ENCODE data around the gene KCNK1.
"Not testable (repeated sequence)": the region's sequence is repeated elsewhere in the genome, so short reads cannot be mapped to it uniquely, and the experiment has no call there.

KCNK1 gene

DNA sequence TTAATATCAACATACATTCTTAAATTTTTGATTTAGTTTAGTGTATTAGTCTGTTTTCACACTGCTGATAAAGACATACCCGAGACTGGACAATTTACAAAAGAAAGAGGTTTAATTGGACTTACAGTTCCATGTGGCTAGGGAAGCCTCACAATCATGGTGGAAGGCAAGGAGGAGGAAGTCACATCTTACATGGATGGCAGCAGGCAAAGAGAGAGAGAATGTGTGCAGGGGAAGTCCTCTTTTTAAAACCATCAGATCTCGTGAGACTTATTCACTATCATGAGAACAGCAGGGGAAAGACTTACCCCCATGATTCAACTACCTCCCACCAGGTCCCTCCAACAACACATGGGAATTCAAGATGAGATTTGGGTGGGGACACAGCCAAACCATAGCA, 56.5 kb downstream of the KCNK1 start:
- DNase-seq: not testable (repeated sequence)

DNA sequence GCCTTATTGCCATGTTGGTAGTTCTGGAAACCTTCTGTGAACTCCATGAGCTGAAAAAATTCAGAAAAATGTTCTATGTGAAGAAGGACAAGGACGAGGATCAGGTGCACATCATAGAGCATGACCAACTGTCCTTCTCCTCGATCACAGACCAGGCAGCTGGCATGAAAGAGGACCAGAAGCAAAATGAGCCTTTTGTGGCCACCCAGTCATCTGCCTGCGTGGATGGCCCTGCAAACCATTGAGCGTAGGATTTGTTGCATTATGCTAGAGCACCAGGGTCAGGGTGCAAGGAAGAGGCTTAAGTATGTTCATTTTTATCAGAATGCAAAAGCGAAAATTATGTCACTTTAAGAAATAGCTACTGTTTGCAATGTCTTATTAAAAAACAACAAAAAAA, 57.4 kb downstream of the KCNK1 start:
- no peak for DNase-seq

DNA sequence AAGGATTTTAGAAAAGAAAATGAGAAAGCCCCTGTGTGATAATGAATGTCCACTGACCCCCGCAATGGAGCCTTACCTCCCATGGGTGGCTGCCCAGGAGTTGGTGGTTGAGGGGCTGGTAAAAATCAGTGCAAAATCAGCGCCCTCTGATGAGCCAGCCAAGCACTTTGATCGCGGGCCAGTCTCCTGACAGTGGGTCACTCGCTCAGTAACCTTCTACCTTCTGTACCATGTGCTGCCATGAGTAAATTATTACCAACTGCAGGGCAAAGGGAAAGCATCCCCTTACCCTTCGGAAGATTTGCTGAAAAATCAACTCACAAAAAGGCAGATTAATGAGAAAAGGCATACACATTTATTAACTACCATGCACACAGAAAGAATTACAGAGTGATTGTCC, 58.8 kb downstream of the KCNK1 start:
- DNase-seq: no peak

DNA sequence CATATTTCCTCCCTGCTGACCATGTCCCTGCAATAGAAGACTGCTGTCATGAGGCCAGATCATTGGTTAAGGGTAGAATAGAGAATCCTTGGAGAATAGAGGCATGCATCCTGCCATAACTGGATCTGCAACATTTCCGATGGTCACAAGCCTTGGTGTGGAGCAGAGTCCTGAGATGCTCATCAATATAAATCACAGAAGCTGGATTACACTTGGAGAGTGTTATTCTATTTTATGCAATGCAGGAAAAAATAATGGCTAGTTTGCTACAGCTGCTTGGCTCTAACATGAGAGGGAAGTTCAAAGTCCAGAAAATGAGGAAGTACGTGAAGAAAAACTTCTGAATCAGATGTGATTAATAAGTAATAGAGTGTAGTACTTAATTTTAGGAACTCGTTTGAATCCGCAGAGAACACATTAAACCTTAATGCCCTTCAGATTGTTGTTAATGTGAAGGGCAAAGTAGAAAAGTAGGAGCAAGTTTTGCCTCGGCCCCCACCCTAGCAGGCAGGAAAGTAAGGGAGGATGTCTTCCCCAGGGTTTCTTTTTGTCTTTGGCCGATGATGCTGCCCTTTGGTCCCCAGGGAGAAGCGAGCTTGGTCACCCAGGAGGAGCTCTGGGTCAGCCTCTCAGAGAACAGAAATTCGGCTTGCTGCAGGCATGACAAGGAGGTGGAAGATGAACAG, 59.5 kb downstream of the KCNK1 start:
- DNase-seq: no peak

DNA sequence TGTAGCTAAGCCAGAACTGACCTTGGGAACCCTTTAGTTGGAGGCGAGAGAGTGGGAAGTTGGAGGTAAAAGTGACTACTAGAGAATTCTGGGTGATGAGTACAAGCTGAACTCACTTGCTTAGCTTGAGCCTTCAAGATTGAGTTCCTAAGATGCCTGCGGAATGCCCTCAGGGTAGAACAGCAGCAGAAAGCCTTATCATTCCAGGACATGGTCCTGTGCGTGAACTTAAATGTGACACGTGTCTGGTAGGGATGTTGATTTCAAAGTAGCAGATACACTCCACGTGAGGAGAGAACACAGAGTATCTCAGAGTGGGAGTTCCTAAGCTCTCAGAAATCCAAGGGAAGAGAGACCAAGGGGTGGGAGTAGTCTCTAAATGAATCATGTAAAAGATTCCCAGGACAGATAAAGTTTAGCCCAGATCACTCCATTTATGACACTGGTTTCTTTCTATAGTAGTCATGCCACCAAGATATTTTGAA, 60.1 kb downstream of the KCNK1 start:
- DNase-seq: no peak

DNA sequence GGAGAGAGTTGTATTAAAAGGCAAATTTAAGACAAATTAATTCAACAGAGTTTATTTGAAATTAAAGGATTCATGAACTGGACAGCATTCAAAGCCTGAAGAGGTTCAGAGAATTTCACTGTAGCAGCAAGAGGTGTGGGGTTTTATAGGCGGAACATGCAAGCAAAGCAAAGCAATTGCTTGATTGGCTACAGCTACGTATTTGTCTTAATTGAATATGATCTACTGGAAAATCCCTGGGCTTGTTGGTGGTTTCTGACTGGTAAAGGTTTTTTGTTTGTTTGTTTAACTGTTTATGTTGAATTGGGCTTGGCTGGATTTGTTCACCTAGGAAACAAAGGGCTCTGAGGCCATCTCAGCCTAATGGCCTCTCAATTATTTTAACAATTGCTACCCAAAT, 61.5 kb downstream of the KCNK1 start:
- no peak for DNase-seq

DNA sequence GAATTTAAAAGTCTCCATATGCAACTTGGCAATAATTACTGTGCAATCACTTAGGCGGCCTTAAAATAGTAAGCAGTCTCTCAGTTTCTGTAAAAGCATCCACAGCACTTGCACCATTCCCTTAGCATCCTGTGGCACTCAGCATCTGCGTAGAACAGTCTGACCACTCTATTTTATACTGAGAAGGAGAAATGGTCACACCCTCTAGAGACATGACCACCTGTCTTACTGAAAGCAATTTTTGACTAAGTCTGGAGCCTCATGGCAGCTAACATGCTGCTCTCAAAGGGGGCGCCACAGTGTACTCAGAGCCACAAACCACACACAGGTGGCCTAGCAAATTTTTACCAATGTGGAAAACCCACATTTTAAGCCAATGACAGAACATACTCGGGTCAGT, 62.0 kb downstream of the KCNK1 start:
- DNase-seq: no peak

DNA sequence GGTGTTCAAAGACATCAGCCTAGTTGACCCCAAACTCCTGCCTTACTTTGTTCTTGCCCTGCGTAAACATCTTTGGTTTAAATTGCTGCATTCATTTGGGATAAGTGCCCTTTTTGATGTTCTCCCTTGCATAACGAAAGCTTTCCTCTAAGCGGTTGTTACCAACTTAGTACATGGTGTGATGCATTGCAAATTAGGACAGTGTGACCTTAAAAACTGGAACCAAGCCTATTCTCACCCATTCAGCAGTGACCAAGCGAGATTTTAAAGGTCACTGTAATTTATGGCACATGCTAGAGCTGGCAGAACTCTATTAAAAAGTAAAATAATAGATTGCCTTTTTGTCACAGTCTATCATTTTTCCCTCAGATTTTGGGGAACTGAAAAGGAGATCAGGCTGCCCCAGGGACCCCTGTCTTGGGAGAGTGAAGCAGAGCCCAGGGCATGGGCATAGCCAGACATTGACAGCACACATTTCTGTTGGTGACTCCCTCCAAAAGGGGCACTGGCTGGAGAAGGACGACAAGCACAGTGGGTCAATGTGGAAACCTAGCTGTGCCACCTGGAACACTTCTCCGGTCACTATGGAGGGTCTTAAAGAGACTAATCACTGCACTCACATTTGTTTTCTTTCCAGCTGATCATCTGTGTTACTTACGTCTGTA, 63.9 kb downstream of the KCNK1 start:
- DNase-seq: no peak

DNA sequence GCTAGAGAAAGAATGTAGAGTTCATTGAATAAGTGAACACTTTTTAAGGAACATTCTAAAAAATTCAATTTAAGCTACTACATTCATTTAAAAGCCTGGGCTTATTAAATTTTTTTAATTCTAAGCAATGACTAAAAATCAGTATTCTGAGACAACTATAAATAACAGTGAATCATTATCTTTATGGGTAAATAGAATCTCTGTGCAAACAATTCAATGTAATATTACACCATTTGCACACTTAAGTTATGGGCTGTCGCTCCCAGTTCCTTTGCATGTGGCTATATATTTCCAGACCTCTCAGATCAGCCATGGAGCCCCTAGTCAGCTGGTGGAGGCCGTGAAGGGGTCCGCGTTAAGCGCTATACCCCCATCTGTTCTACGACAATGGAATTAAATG, 65.1 kb downstream of the KCNK1 start:
- no peak for DNase-seq

DNA sequence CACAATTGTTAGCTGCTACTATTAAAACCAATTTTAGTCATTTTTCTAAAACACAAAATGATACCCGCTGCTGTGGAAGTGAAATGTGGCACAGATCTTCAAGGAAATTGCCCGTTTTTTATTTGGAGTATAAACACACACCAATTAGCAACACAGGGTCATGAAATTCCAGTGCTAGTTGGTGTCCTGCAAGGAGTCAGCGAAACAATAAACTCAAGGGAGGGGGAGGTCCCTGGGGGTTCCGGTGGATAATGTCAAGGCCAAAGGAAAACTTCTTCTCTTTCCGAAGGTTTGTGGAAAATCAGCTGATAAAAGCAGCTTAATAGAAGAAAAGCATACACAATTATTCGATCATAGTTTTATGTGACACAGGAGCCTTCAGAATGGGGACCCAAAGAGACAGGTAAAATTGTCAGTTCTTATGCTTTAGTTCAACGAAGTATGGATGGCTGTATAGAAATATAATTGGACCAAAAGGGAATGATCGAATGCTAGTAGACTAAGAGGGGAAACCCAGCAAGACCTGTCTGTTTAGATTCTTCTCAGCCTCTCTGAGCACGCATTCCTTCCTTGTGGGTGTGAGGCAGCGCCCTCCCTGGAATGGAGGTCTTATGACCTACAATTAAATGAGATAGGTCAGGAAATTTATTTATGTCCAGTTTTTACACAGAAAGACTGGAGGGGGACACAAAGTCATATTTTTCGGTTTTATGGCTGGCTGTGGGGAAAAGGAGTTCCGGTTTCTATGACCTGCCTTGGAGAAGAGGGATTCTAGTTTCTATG, 65.9 kb downstream of the KCNK1 start:
- DNase-seq: no peak

DNA sequence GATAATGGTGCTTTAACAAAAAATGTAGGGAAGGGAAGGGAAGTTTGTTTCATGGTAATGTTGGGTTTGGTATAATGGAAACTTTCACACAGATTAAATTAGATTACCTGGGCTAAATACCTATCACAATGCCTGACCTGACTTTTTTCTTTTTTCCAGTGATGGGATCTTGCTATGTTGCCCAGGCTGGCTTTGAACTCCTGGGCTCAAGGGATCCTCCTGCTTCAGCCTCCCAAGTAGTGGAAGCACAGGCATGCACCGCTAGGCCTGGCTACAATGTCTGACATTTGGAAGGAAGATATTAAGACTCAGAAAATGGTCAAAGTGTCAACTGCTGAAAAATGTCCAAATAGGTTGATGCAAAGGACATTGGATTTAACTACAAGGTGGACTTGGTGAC, 67.4 kb downstream of the KCNK1 start:
- DNase-seq: no peak

DNA sequence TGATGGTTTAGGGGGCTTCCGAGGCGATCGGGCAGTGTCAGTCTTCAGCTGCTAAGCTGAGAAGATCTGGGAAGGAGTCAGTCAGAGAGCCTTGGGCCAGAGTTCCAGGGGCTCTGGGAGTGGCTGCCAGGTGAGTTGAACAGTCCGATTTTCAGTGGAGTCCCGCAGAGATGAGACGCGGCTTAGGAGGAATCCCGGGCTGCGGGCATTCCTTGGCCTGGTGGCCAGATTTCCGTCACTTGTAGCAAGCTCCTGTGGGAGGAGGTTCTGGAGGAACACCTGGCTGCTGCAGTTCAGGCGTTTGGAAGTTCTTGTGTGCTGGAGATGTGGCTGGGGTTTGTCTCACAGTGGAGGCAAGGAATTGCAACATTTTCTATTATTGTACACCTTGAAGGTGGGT, 72.7 kb downstream of the KCNK1 start:
- DNase-seq: not testable (repeated sequence)

DNA sequence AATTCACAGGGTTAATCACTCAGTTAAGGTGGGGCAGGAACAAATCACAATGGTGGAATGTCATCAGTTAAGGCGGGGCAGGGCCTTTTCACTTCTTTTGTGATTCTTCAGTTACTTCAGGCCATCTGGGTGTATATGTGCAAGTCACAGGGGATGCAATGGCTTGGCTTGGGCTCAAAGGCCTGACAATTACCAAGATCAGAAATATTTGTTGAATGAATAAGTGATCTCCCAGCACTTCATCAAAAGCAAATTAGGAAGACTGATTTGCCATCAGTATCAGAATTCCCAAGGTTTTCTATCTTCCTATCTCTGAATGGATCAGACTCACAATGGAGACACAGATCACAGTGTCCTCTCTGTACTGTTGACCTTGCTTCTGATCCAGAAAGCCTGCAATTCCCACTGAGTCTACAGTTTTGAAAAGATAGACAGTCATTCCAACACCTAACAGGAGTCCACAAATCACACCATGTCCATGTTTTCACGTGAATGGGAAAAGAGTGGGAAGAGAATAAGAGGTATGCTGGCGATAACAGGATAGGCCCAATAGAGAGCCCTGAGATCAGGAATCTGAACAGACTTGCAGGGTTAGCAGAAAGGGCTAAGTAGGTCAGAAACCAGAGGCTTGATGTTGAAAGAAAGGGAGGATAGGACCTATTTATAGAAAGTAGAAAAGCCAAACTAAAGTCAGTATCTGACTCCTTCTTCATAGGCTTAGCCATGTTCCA, 75.3 kb downstream of the KCNK1 start:
- no peak for DNase-seq

DNA sequence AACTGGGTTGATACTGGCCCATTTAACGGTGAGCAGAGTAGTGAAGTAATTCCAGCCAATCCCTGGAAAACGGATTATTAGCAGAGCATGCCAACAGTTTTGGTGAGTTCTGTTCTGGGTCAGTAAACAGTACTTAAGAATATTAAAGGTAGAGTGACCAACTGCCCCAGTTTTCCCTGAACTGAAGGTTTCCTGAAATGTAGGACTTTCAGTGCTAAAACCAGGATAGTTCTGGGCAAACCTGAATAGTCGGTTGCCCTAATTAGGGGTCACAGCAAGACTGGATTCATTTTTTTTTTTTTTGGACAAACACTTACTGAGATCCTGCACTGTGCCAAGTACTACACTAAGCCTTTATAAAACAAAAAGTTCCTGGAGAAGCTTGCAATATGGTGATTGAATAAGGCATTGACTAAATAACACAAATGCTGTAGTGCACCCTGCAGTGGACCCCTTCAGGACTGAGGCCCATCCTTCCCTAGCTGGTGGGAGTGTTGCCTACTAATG, 75.9 kb downstream of the KCNK1 start:
- DNase-seq: no peak

DNA sequence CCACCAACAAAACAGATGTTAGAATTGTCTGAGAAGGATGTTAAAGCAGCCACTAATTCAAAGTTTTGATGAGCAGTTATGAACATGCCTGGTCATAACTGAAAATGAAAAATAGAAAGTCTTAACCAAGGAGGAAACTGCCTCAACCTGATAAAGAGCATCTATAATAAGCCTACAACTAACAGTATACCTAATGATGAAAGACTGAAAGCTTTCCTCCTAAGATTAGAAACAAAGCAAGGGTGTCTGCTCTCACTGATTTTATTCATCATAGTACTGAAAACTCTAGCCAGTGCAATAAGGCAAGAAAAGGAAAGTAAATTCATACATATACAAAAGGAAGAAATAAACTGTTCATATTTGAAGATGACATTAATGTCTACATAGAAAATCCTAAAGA, 82.0 kb downstream of the KCNK1 start:
- no peak for DNase-seq

DNA sequence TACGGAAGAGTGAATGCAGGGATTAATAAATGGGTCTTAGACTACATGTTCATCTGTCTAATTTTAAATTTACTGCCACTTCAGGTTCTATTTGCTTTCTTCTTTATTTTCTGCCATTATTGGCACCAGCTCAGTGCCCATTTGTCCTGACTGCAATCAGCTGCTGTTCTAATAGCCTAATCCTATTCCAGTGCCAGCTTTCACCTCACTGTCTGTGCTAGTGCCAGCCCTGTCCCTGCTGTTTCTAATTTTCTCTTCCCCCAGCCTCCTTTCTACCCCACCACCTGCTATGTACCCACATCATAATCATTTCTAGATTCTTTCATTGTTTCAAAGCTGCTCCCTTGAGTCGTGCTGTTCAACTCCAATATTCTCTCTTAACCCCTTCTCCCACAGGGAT, 86.4 kb downstream of the KCNK1 start:
- no peak for DNase-seq

DNA sequence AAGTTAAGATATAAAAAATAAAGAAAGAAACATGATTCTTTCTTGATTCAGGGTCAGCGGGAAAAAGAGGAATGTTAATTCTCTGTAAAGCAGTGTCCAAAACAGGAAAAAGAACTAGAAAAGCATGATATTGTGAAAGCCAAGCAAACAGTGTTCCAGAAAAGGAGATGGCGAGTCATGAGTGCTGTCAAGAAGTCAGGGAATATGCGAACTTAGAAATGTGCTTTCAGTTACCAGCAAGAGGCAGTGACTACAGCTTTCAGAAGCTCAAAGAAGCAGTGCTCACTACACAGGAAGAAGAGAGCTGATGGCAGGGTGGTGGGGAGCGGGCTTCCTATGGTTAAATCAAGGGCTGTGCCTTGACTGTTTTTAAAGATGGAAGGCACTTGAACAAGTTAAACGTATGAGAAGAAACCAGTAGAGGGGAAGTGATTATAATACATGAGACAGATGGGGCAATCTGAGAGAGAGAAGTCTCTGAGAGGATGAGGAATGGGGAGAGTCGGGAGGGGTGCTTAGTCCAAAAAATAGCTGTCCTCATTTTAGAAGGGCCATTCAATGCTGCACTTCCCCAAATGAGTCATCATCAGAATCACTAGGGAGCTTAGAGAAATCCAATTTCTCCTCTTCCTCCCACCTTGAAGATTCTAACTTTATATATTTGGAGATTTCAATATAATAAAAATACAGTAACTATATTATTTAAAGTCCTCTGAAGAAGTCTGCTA, 90.4 kb downstream of the KCNK1 start:
- no peak for DNase-seq

DNA sequence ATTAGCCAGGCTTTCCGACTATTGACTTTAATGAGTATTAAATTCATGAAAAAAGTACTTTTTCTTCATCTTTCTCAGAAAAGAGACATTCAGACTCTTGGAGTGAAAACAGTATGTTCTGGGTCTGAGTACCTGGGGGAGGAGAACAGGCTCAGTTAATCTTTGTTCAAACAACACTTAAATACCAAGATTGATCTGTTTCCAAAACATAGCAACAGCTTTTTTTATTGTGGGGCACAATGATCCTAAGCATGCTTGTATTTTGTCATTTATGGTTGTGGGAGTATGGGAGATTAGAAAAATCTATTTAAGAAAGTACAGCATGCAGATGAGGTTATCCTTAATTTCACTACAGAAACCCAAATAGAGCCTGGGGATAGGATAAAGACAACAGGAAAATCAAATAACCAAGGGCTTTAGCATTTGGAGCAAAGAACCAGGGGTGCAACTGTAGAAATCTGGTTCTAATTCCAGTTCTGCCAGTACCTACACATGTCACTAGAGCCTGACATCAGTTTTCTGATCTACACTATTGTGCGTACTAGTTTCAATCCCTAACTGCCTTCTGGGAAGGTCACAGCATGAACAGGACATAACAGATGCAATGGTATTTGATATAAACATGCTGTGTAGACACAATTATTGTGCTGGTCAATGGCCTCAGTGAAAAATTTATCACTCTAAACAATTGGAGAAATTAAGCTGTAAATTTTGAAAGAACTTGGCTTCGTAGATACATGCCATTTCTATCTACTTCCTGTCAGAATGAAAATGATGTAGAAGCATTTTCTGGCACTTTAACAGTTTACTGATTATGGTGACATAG, 91.2 kb downstream of the KCNK1 start:
- DNase-seq: no peak

DNA sequence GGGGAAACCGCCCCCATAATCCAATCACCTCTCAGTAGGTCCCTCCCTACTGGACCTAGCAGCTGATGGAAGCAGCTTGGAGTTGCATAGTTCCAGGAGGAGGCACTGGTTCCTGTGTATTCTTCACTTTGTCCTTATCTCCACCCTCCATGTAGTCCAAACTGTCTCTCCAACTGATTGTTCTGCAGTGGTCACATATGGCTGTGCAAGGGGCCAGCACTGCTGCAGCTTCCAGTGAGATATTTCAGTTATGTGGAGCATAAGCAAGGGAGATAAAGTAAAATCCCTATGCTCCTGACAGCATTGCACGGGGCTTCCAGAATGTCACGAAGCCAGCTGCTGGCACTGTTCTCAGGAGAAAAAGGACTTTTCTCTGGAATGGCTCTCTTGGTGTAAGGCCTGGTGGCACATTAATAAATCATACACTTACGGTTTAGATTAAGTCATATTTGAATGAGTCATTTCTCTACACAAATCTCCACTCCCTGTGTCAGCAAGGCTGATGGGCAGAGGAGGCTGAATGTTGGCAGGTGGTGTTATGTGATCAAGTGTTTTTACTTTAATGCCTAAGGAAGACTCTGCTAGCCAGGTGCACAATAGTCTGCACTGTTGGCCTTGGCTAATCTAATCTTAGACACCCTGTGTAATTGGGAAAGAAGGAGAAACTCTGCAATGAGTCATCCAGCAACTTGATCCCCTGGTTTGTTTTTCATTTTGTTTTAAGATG, 93.4 kb downstream of the KCNK1 start:
- no peak for DNase-seq

Data from activated CD4-positive, alpha-beta T cell treated with anti-CD3 and anti-CD28 coated beads, Interleukin-2, amount 50 U/mL, for 48 hours (primary cell).